Mesothelial cell of epicardium (in vitro differentiated cells): Measurements from ENCODE around the gene TSNAX. TPM values are rescaled to one million over a fixed set of nuclear protein-coding genes. Genes with fewer than 3 reads are reported as not detected.

ENCODE experiments used
- DNase-seq, 2 experiments: peaks; one replicate each; pipeline ENCODE4 v3.0.0; 2021; ENCODE audit warnings: low spot score in 2 of 2; ENCODE audit not compliant: unreplicated experiment in 2 of 2
- H3K27ac Mint-ChIP-seq: 2 replicates; pipeline ENCODE4 v1.8.0; 2021; ENCODE audit warnings: mixed read lengths
- H3K27me3 Mint-ChIP-seq: 2 replicates; pipeline ENCODE4 v1.8.0; 2021; ENCODE audit warnings: low read depth, mixed read lengths
- H3K36me3 Mint-ChIP-seq: 2 replicates; pipeline ENCODE4 v1.8.0; 2021; ENCODE audit warnings: mixed read lengths
- H3K4me1 Mint-ChIP-seq: 2 replicates; pipeline ENCODE4 v1.8.0; 2021; ENCODE audit warnings: mixed read lengths
- H3K4me3 Mint-ChIP-seq: 2 replicates; pipeline ENCODE4 v1.8.0; 2021; ENCODE audit warnings: mild to moderate bottlenecking, moderate library complexity, mixed read lengths
- H3K9me3 Mint-ChIP-seq: 2 replicates; pipeline ENCODE4 v1.8.0; 2021; ENCODE audit warnings: mixed read lengths
- CTCF ChIP-seq: fragments of 200-600 bp; sonication (generic); IDR thresholded peaks from one replicate; pipeline ENCODE4 v1.5.0; 2021; ENCODE audit warnings: antibody characterized with exemption; ENCODE audit not compliant: unreplicated experiment
- total RNA-seq: library from RNA; stranded (reverse); gene quantifications from 3 replicates; pipeline ENCODE4 v1.2.1, GENCODE V29; 2021

TSNAX gene
- total RNA-seq, 1 donor from 2014 or later = 31.2 TPM

DNA sequence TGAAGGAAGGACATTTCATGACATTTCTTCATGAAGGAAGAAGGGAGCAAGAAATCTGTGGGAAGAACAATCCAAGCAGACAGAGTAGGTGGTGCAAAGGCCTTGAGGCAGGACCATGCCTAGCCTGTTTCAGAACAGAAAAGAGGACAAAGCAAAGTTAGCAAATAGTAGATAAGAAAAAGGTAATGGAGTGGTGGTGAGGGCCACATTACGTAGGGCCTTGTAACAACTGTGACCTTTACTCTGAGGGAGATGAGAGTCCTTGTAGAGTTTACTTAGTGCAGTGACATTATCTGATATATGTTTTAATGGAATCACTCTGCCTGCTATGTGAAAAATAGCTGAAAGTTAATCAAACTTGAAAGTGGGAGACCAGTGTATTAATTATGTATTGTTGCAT, 6.4 kb upstream of the TSNAX start:
- no peak for DNase-seq
- H3K4me1 Mint-ChIP-seq = peaks cover 8% of the 10 kb centered on the region
- no peak overlapping the region for H3K4me3 Mint-ChIP-seq
- no peak overlapping the region for H3K27ac Mint-ChIP-seq
- H3K36me3 Mint-ChIP-seq = no peaks in the 10 kb centered on the region
- no peak for TF ChIP-seq CTCF
- H3K9me3 Mint-ChIP-seq = no peaks in the 10 kb centered on the region
- H3K27me3 Mint-ChIP-seq = no peaks in the 10 kb centered on the region

- no peak for DNase-seq
- H3K9me3 Mint-ChIP-seq = no peaks in the 10 kb centered on the region
- H3K27ac Mint-ChIP-seq = no peak overlapping the region
- H3K4me1 Mint-ChIP-seq = peaks cover 7% of the 10 kb centered on the region
- no peak for TF ChIP-seq CTCF
- H3K27me3 Mint-ChIP-seq = no peaks in the 10 kb centered on the region
- no peak overlapping the region for H3K4me3 Mint-ChIP-seq
- no peaks in the 10 kb centered on the region for H3K36me3 Mint-ChIP-seq
Observed at GRCh38 chr1:231522931-231523642, 5.4 kb upstream of the TSNAX start.

GRCh38 chr1:231523816-231524215, 4.7 kb upstream of the TSNAX start:
- no peak overlapping the region for H3K27ac Mint-ChIP-seq
- no peak for DNase-seq
- H3K27me3 Mint-ChIP-seq = no peaks in the 10 kb centered on the region
- peaks cover 11% of the 10 kb centered on the region for H3K4me1 Mint-ChIP-seq
- TF ChIP-seq CTCF = no peak
- no peaks in the 10 kb centered on the region for H3K9me3 Mint-ChIP-seq
- H3K36me3 Mint-ChIP-seq = no peaks in the 10 kb centered on the region
- H3K4me3 Mint-ChIP-seq = no peak overlapping the region

GRCh38 chr1:231526536-231526935, 1.9 kb upstream of the TSNAX start:
- H3K4me3 Mint-ChIP-seq = no peak overlapping the region
- no peaks in the 10 kb centered on the region for H3K27me3 Mint-ChIP-seq
- TF ChIP-seq CTCF = no peak
- no peaks in the 10 kb centered on the region for H3K9me3 Mint-ChIP-seq
- H3K27ac Mint-ChIP-seq = no peak overlapping the region
- no peak for DNase-seq
- peaks cover 9% of the 10 kb centered on the region for H3K36me3 Mint-ChIP-seq
- peaks cover 26% of the 10 kb centered on the region for H3K4me1 Mint-ChIP-seq

DNA sequence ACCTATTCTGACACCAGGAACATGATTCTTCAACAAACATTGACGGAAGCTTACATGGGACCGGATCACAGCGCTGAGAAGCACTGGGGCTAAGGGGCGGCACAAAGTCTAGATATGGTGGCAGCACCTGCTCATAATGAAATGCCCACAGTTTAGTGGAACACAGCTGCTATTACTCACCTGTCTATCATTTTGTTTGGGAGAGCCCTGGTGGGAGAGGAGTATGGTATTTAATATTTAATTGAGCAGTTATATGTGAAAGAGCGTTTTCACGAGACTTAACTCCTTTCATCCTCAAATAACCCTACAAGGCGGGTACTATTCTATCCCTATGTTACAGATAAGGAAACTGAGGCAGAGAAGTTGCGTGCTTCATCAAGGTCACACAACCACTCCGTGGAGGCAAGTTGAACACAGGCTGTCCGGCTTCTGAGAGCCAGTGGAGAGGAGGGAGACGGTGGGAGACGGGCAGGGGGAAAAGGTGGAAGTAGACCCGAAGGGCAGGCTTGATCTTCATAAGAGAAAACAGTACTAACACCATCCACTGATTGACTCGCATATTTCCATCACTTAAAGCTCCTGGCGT, 790 bp upstream of the TSNAX start:
- Mint-ChIP-seq H3K36me3 (peaks cover 9% of the 10 kb centered on the region), H3K9me3 (no peaks in the 10 kb centered on the region), H3K27me3 (no peaks in the 10 kb centered on the region), H3K4me1 (peaks cover 26% of the 10 kb centered on the region), H3K27ac (peak overlapping the region; percentile 100), H3K4me3 (peak overlapping the region; percentile 96)
- no peak for DNase-seq
- no peak for TF ChIP-seq CTCF
